Left lobe of liver (tissue), 2 donors: Measurements from ENCODE around the gene FAM90A1. TPM values are rescaled to one million over a fixed set of nuclear protein-coding genes. Genes with fewer than 3 reads are reported as not detected.
"Not testable (repeated sequence)": the region's sequence is repeated elsewhere in the genome, so short reads cannot be mapped to it uniquely, and the experiment has no call there.

Experiments
- ATAC-seq: fragments of 200-7000 bp; cut with Tn5 transposase; one replicate; pipeline ENCODE4 v1.9.1; 2020; ENCODE audit warnings: mild to moderate bottlenecking, moderate library complexity
- DNase-seq: peaks from one replicate; pipeline ENCODE4 v3.0.0-alpha.2; 2020; ENCODE audit warnings: low spot score
- total RNA-seq: library from RNA; stranded (reverse); gene quantifications from one replicate; pipeline ENCODE4 v1.2.1, GENCODE V29; 2021
- donor health status: DM: no; HTN: no; CAD: no; lungs with moderate emphysema.
- donor health status: DM: no; HTN: yes; CAD: no.

Gene FAM90A1
- total RNA-seq, 1 donor from 2014 or later = not detected

DNA sequence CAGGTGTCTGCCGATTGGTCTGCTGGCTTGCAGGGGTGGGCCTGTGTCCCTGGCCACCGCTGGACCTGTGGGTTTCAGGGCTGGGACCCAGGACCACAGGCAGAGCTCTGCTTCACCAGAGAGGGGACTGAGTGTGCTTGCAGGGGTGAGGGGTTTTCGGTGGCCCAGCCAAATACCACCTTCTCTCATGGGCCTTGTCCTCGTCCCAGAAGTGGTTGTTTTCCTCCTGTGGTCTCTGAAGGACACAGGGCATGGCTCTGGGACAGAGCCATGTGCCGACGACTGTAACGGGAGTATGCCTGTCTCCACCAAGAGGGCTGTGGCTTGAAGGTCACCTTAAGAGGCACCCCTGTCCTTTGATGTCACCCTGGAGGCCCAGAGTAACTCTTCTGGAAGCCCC is 7.3 kb upstream of the FAM90A1 start:
- ATAC-seq = not testable (repeated sequence)

DNA sequence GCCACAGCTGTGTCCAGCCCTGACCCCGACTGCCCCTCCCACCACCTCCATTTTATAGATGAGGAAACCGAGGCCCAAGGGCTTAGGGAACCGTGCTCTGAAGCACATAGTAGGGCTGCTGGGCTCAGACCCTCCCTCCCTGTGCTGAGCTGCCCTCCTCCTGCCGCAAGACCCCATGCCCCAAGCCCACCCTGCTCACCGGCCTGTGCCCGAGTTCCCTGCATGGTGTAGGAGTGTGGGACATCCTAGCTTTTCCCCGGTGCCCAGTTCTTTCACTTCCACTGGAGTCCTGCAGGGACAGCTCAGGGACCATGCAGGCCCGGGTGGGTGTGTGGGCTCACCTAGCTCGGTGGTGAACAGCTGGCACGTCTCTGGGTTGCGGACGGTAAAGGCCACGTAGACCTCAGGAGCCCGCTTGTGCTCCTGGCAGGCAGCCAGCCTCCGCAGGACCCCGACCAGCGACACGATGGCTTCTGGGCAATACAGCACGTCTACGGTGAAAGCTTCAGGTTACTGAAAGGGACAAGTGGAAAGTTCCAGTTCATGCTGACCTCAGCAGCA is 6.6 kb upstream of the FAM90A1 start:
- ATAC-seq, DNase-seq: not testable (repeated sequence)

More for the DNA sequence above, 7.3 kb upstream of the FAM90A1 start:
- DNase-seq = not testable (repeated sequence)

DNA sequence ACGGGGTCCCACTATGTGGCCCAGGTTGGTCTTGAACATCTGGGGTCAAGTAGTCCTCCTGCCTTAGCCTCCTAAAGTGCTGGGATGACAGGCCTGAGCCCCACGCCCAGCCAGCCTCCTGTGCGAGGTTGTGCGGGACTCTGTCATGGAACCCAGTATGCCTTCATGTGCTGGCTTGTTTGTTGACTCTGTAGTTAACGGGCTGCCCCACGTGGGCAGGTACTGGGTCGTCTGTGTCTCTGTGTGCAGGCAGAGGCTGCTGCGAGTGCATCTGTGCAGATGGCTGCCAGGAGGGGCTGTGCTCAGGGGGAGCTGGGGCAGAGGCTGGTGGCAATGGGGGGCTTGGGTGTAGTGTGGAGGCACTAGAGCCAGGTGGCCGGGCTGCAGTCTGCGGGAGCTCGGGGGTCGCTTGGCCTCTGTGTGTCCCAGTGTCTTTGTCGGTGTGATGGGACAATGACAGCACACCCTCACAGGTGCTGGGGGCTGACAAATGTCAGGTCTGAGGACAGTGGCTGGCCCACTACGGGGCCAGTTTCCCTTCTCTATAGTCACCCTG is 6.0 kb upstream of the FAM90A1 start:
- not testable (repeated sequence) for DNase-seq, ATAC-seq

GRCh38 chr12:8231666-8232608 is 4.5 kb upstream of the FAM90A1 start:
- DNase-seq = peak; percentile 61

GRCh38 chr12:8231049-8231448 is 3.6 kb upstream of the FAM90A1 start:
- not testable (repeated sequence) for ATAC-seq, DNase-seq

More at GRCh38 chr12:8231666-8232608, 4.5 kb upstream of the FAM90A1 start:
- not testable (repeated sequence) for ATAC-seq

GRCh38 chr12:8229486-8229885 is 2.1 kb upstream of the FAM90A1 start:
- not testable (repeated sequence) for DNase-seq, ATAC-seq

- not testable (repeated sequence) for DNase-seq, ATAC-seq
Observed at GRCh38 chr12:8228607-8229006, 1.2 kb upstream of the FAM90A1 start.

DNA sequence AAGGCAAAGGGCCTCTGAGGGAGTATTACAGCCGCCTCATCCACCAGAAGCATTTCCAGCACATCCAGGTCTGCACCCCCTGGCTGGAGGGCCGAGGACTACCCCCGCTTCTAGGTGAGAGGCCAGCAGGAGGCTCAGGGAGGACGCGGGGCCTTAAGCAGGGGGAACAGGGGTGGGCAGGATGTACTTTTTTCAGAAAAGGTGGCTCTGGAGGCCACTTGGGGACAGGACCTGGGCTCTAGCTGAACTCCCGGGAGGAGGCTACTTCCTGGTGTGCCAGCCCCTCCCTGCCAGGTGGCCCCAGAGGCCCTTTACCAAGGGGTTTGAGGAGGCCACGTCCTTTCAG is 287 bp upstream of the FAM90A1 start:
- not testable (repeated sequence) for DNase-seq, ATAC-seq

DNA sequence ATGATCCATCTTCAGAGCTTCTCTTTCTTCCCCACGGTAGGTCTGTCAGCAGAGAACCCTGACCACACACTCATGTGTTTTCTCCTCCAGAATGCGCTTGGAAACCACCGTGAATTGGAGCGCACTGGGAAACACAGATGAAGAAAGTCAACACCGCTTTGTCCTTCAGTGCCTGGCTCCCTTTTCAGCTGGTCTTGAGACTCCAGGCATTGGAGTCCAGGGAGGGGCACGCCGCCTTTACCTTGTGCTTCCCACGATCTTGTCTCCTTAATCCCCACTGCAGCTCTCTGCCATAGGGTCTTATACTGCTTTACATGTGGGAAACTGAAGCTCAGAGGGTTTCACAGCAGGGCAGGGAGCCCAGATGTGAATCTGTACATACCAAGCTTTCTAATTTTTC is 1.1 kb downstream of the FAM90A1 start:
- no peak for DNase-seq
- no peak for ATAC-seq

GRCh38 chr12:8224782-8225181 is 2.6 kb downstream of the FAM90A1 start:
- not testable (repeated sequence) for ATAC-seq, DNase-seq

- ATAC-seq, DNase-seq: not testable (repeated sequence)
Observed at GRCh38 chr12:8223646-8224045, 3.8 kb downstream of the FAM90A1 start.

GRCh38 chr12:8222303-8222702 is 5.1 kb downstream of the FAM90A1 start:
- DNase-seq = not testable (repeated sequence)

DNA sequence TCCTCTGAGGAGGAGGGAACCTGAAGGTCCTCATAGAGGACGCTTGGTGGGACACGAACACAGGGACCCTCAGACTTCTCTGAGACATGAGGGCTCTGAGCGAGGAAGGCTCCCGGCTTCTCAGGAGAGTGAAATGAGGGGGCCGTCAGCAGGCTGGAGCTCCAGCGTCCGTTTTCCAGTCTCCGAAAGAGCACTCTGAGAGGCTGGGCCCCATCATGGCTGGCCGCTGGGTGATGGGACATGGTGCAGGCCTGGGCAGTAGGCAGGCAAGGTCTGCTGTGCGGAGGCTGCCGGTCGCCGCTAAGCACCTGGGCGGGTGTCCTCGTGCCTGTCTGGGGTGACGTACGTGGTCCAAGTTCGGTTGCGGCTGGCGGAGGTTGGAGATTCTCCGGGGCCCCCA is 5.6 kb downstream of the FAM90A1 start:
- ATAC-seq, DNase-seq: not testable (repeated sequence)

More at GRCh38 chr12:8222303-8222702, 5.1 kb downstream of the FAM90A1 start:
- ATAC-seq = not testable (repeated sequence)

- DNase-seq, ATAC-seq: not testable (repeated sequence)
Observed at GRCh38 chr12:8221375-8221774, 6.0 kb downstream of the FAM90A1 start.

GRCh38 chr12:8218711-8219382 is 8.6 kb downstream of the FAM90A1 start:
- not testable (repeated sequence) for DNase-seq, ATAC-seq

GRCh38 chr12:8197685-8198308 is 29.6 kb downstream of the FAM90A1 start:
- not testable (repeated sequence) for ATAC-seq

GRCh38 chr12:8188088-8188487 is 39.3 kb downstream of the FAM90A1 start:
- ATAC-seq, DNase-seq: not testable (repeated sequence)

More at GRCh38 chr12:8197685-8198308, 29.6 kb downstream of the FAM90A1 start:
- not testable (repeated sequence) for DNase-seq

- DNase-seq, ATAC-seq: not testable (repeated sequence)
Observed at GRCh38 chr12:8184206-8184605, 43.2 kb downstream of the FAM90A1 start.

- ATAC-seq, DNase-seq: not testable (repeated sequence)
Observed at GRCh38 chr12:8183346-8183745, 44.1 kb downstream of the FAM90A1 start.

- not testable (repeated sequence) for DNase-seq, ATAC-seq
Observed at GRCh38 chr12:8182923-8183322, 44.5 kb downstream of the FAM90A1 start.
